Colonic mucosa (tissue), 4 donors: Measurements from ENCODE around the gene IST1. TPM values are rescaled to one million over a fixed set of nuclear protein-coding genes. Genes with fewer than 3 reads are reported as not detected.
"Not testable (repeated sequence)": the region's sequence is repeated elsewhere in the genome, so short reads cannot be mapped to it uniquely, and the experiment has no call there.

ENCODE experiments used
- DNase-seq: peaks from one replicate; pipeline ENCODE4 v3.0.0-alpha.2; 2020
- H3K27ac ChIP-seq: fragments of 200-600 bp; one replicate; pipeline ENCODE4 v1.8.0; 2021
- H3K27me3 ChIP-seq: fragments of 200-600 bp; one replicate; pipeline ENCODE4 v1.8.0; 2021
- H3K36me3 ChIP-seq: fragments of 200-600 bp; one replicate; pipeline ENCODE4 v1.8.0; 2021
- H3K4me1 ChIP-seq: fragments of 200-600 bp; one replicate; pipeline ENCODE4 v1.8.0; 2021; ENCODE audit warnings: mild to moderate bottlenecking
- H3K4me3 ChIP-seq: fragments of 200-600 bp; one replicate; pipeline ENCODE4 v1.8.0; 2021
- H3K9ac ChIP-seq, 2 donors: one replicate each; pipeline ENCODE4 v1.7.0; 2013; ENCODE audit warnings: control low read depth in 2 of 2, low read depth in 2 of 2, low read length in 2 of 2
- H3K9me3 ChIP-seq: fragments of 200-600 bp; one replicate; pipeline ENCODE4 v1.8.0; 2021
- CTCF ChIP-seq: fragments of 200-600 bp; IDR thresholded peaks from one replicate; pipeline ENCODE4 v1.8.0; 2022; ENCODE audit warnings: antibody characterized with exemption, mild to moderate bottlenecking
- intact Hi-C: fragments of 100-400 bp; cut with DNase I; formaldehyde crosslinking; loops from one replicate; pipeline ENCODE4 v1.14.1; 2022
- total RNA-seq, 2 donors: library from RNA; stranded (reverse); fragmentation: NEBNext Ultra II Directional in 1 of 2; extraction: Animal tissue kit (Norgen Biotek cat#: 25700) in 1 of 2; gene quantifications; one replicate each; pipeline ENCODE4 v1.2.1, GENCODE V29; 2021
- donor health status: healthy.
- donor health status: DM: no; HTN: no; CAD: no.
- donor health status: DM: no; HTN: no; CAD: no.

The IST1 gene
- total RNA-seq, 2 donors from 2014 or later = 180 to 304 TPM

- DNase-seq = no peak
- H3K9me3 ChIP-seq = no peaks in the 10 kb centered on the region
- H3K27me3 ChIP-seq = no peaks in the 10 kb centered on the region
- H3K27ac ChIP-seq = no peak overlapping the region
- no peak for TF ChIP-seq CTCF
- no peak overlapping the region for H3K9ac ChIP-seq
- no peaks in the 10 kb centered on the region for H3K36me3 ChIP-seq
- no peak overlapping the region for H3K4me3 ChIP-seq
- intact Hi-C loops = no loop called here
- no peaks in the 10 kb centered on the region for H3K4me1 ChIP-seq
These were observed 39.2 kb upstream of the IST1 start for GRCh38 chr16:71855937-71856662.

GRCh38 chr16:71859762-71860521 lies 35.4 kb upstream of the IST1 start:
- DNase-seq = no peak
- Histone ChIP-seq H3K4me3 (no peak overlapping the region), H3K9me3 (no peaks in the 10 kb centered on the region), H3K36me3 (peaks cover 4% of the 10 kb centered on the region), H3K9ac (no peak overlapping the region), H3K4me1 (no peaks in the 10 kb centered on the region), H3K27ac (no peak overlapping the region), H3K27me3 (no peaks in the 10 kb centered on the region)
- no peak for TF ChIP-seq CTCF
- intact Hi-C loops = no loop called here

- H3K9ac ChIP-seq = no peak overlapping the region
- H3K27me3 ChIP-seq = no peaks in the 10 kb centered on the region
- TF ChIP-seq CTCF = no peak
- intact Hi-C loops = no loop called here
- no peak overlapping the region for H3K27ac ChIP-seq
- H3K9me3 ChIP-seq = no peaks in the 10 kb centered on the region
- no peaks in the 10 kb centered on the region for H3K4me1 ChIP-seq
- H3K4me3 ChIP-seq = no peak overlapping the region
- no peak for DNase-seq
- peaks cover 4% of the 10 kb centered on the region for H3K36me3 ChIP-seq
These were observed 31.3 kb upstream of the IST1 start for GRCh38 chr16:71863995-71864394.

- intact Hi-C loops = no loop called here
- Histone ChIP-seq H3K9ac (no peak overlapping the region), H3K4me3 (no peak overlapping the region), H3K27me3 (no peaks in the 10 kb centered on the region), H3K36me3 (peaks cover 4% of the 10 kb centered on the region), H3K4me1 (no peaks in the 10 kb centered on the region), H3K9me3 (no peaks in the 10 kb centered on the region), H3K27ac (no peak overlapping the region)
- DNase-seq = no peak
- no peak for TF ChIP-seq CTCF
These were observed 30.0 kb upstream of the IST1 start for GRCh38 chr16:71865173-71865863.

- DNase-seq, H3K4me1 ChIP-seq, H3K27me3 ChIP-seq, H3K9me3 ChIP-seq, H3K36me3 ChIP-seq, H3K9ac ChIP-seq, H3K27ac ChIP-seq, H3K4me3 ChIP-seq, intact Hi-C loops: not testable (repeated sequence)
These were observed 28.2 kb upstream of the IST1 start for GRCh38 chr16:71867175-71867574.
